Glomerular endothelial cell (primary cell): ENCODE measurements around the gene SH2D3C. TPM values are rescaled to one million over a fixed set of nuclear protein-coding genes. Genes with fewer than 3 reads are reported as not detected.

Source experiments
- DNase-seq: peaks from one replicate; pipeline ENCODE4 v3.0.0-alpha.2; 2011; ENCODE audit warnings: low read depth, low spot score; ENCODE audit errors: extremely low read depth
- total RNA-seq: library from RNA; depleted of rRNA; stranded (reverse); fragments of >200 nt; gene quantifications from 2 replicates; pipeline ENCODE4 v1.2.3, GENCODE V29; 2015

SH2D3C gene, protein sequence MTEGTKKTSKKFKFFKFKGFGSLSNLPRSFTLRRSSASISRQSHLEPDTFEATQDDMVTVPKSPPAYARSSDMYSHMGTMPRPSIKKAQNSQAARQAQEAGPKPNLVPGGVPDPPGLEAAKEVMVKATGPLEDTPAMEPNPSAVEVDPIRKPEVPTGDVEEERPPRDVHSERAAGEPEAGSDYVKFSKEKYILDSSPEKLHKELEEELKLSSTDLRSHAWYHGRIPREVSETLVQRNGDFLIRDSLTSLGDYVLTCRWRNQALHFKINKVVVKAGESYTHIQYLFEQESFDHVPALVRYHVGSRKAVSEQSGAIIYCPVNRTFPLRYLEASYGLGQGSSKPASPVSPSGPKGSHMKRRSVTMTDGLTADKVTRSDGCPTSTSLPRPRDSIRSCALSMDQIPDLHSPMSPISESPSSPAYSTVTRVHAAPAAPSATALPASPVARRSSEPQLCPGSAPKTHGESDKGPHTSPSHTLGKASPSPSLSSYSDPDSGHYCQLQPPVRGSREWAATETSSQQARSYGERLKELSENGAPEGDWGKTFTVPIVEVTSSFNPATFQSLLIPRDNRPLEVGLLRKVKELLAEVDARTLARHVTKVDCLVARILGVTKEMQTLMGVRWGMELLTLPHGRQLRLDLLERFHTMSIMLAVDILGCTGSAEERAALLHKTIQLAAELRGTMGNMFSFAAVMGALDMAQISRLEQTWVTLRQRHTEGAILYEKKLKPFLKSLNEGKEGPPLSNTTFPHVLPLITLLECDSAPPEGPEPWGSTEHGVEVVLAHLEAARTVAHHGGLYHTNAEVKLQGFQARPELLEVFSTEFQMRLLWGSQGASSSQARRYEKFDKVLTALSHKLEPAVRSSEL
- 94.0 and 160 TPM in 2 replicates for total RNA-seq

DNA sequence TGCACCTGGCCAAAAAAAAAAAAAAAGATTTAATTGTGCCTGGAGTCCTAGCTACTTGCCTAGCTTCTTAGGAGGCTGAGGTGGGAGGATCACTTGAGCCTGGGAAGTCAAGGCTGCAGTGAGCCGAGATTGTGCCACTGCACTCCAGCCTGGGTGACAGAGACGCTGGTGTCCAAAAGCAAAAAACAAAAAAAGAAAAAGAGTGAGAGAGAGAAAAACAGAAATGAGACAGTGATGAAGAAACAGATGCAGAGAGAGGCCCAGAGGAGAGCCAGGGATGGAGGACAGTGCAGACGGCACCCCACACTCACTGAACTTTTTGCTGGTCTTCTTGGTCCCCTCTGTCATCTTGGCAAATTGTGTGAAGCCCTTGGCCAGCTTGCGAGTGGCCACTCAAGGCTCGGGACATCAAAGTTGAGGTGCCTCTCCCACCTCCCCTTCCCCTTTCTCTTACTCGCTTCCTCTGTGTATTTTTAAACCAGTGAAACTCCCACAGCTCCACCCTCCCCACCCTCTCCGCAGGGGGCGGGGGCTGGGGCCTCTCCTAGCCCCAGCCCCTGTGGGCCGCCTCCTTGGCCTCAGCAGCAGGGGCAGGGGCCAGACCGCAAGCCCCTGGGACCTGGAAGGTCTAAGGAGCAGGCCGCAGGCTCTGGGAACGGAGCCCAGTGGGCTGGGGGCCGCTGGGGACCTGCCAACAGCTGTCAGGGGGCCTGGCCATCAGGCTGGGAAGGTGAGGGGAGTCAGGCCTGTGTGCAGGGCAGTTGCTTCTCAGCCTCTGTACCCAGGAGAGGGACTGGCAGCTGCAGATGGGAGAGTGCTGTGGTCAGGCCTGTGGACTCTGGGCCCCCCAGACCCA is at the start of gene SH2D3C:
Gene SH2D3C (minus strand): TSS at position 387 of the 856 bp plus-strand sequence. CDS start 39 bp downstream, at position 348.
- no peak for DNase-seq

DNA sequence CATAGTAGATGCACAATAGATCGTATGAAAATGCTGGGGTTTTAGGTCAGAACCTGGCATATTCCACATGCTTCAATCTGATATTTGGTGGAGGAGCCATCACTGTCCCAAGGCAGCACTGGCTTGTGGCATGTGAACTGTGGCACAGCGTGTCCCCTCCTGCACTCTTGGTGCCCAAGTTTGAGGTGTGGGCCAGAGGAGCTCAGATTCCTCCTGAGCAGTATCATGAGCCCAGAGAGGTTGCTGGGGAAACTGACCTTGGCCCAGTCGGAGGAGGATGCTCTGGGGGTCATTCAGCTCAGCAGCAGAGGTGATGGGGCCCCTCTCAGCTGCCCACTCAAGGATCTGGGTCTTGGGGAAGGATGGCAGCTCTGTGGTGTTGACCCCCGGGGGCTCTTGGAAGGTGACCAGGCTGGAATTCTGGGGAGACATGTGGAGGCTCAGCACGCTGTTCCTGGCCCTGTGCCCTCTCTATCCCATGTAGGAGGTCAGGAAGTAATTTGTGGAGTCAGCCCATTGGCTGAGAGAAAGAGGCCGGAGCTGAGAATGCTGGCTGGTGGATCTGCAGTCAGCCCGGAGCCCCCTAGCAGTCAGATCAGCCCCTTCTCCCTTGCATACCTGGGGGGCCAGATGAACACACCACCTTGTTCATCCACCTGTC is 47.9 kb upstream of the SH2D3C start:
- DNase-seq = no peak

DNA sequence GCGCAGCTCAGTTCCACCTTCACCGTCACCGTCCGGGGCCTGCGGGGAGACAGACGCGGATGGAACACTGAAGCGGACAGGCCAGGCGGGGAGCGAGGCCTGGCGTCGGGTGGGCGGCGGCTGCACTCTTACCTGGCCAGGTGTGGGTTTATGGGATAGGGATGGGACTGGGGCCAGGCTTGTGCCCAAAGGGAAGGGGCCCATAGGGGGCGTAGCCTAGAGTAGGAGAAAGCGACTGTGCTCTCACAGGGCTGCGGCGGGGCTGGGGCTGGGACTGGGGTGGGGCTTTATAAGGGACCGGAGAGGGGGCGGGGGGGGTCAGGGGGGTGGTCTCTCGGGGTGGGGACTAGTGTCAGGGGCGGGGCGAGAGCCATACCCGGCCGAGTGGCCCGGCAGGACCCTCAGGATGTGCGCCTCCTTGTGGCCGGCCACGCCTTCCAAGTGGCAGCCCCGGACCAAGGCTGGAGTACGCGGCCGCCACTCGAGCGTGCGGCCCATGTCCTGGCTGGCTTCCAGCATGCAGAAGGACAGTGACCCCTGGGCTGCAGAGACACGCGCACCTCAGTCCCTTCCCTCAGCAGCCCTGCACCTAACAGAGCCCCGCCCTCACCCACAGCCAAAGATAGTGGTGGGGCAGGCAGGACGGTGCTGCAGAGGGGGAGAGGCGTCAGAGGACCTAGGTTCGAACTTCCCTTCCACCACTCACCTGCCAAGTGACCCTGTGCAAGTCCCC is 47.0 kb upstream of the SH2D3C start:
- no peak for DNase-seq

DNA sequence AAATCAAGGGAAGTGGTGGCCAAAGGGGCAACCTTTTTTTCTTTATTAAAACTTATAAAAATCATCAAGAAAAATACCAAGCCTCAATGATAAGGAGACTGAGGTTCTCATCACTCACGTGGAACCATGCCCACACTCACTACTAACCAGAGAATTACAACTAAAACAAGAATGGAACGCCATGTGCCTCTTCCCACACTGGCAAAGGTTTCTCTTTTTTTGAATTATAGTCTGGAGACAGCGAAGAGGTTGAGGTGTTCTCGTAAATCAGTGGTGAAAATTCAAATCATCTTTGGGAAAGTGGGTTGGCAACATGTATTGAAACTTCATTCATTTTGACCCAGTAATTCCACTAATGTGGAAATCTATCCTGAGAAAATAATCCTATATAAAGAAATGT is 43.6 kb upstream of the SH2D3C start:
- no peak for DNase-seq

DNA sequence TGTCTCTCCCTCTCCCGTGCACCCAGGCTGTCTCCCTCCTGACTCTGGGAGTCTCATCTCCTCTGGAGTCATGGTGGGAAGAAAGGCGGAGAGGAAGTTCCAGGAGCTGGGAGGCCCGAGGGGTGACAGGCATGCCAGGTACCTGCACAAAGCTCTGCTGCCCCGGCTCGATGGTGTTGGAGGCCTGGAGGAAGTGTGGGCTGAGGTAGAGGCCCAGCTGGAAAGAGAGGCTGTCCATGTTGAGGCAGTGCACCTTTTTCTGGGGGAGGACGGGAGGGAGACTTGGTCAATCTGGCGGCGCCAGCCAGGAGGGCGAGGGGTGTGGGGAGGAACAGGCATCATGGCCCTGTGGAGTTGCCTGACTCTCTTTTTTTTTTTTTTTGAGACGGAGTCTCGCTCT is 40.1 kb upstream of the SH2D3C start:
- DNase-seq = no peak

DNA sequence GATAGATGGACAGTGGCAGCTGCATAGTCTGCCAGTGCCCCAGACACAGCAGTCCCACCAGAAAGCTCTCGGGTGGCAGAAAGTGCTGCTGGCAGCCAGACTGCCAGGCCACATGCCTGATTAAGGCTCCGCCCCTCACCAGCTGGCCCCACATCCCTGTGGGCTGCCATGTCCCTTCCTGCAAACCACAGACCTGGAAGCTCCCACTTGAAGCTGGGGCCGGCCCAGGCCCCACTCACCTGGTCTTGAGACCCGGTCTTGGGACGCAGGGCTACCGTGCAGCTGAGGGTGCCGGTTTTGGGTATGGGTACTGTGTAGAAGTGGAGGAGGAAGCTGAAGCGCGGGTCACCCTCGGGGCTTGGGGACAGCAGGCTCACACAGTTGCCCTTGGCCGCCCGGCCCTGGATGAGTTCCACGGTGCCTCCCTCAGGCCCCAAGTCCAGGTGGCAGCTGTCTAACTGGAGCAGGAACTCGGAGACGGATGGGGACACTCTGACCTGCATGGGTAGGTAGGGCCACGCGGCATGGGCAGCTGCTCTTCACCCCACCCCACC is 39.5 kb upstream of the SH2D3C start:
- no peak for DNase-seq

DNA sequence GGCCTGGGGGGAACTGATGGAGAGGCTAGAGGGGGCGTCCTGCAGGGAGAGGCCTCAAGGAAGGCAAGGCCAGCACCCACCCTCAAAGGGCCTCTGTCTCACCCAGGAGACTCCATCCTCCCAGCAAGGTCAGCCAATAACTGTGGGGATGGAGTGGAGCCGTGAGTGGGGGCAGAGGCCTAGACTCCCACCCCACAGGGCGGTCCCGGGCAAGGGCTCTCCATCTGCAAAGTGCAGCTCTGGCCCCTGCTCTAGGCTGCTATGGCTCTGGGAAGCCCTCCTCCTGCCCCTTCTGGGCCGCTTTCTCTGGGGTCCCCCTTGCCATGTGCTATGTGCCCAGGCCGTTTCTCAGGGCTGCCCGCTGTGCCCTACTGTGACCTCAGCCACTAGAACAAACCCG is 38.3 kb upstream of the SH2D3C start:
- no peak for DNase-seq

DNA sequence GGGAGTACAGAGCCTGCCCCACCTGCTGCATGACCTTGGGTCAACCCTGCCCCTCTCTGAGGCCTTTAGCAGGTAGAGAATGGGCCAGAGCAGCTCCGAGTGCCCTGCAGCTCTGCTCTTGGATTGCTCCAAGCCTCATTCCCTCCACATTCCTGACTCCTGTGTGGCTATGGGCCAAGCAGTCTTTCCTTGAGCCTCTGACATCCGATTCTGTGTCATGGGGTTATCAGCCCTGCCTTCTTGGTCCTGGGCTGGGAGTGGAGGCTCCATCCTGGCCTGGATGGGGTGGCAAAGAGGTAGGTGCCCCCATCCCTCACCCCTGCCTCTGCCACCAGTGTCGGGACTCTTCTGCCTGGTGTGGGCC is 37.9 kb upstream of the SH2D3C start:
- no peak for DNase-seq

DNA sequence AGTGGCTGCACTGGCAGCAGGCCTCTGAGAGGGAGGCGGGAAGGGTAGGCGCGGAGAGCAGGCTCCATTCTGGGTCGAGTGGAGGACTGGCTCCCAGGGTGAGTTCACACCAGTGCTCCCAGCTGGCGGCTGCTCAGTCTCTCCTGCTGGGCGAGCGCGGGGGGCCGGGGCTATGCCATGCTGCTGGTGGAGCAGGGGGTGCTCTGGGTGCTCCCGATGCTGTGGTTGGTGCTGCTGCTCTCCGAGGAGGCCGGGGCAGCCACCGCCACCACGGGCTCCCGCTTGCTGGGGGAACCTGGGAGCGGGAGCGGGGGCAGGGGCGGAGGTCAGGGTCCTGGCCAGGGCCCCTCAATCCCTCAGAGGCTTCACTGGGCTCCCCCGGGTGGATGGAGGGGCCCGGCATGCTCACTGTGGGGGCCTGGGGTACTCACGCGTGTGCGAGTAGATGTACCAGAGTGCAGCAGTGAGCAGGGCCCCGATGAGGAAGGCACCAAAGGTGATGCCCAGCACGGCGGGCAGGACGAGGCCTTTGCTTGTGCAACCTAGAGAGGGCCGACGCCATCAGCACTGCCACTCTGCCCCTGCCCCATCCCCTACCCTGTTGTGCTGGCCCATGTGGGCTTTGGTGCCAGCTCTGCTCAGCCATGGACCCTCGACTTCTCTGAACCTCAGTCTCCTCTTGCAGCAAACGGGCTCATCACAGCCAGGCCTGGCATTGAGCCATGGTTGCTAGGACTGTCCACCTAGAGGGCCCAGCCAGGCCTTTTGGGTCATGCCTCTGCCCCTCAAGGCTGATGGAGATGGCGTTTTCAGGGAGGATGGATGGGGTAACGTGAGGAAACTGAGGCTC is 37.3 kb upstream of the SH2D3C start:
- DNase-seq = no peak

DNA sequence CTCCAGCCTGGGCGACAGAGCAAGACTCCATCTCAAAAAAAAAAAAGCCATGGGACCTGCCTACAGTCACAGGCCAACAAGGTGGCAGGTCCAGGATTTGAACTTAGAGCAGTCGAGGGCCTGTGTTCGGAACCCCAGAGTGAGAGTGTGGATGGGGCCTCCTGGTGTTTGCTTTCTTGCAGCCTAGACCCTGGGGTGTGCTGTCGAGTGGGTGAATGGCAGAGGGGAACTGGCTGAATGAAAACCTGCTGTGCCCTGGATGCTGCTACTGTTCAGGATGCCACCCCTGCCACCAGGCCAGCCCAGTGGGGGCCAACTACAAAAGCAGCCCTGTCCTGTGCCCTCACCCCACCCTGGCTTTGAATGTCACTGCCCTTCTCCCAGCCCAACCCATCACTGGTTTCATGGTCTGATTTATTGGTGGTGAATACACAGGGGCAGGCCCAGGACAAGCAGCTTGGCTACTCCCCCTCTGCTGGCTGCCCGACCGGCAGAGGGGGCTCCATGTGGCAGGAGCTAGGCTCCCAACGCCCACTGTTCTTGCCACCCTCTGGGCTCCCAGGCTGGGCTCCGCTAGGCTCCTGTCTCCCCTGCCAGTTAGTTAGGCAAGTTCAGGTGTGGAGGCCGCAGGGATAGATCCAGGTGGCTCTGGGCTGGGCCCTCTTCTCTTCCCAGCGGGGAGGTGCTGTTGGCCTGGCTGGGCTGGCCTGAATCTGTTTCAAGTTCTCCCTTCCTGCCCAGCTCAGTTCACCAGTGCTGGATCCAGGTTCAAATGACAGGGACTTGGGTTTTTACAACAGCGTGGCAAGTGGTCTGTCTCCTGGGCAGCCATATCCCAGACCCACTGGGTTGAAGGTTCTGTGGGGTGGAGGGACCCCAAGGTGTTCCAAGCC is 36.4 kb upstream of the SH2D3C start:
- no peak for DNase-seq

DNA sequence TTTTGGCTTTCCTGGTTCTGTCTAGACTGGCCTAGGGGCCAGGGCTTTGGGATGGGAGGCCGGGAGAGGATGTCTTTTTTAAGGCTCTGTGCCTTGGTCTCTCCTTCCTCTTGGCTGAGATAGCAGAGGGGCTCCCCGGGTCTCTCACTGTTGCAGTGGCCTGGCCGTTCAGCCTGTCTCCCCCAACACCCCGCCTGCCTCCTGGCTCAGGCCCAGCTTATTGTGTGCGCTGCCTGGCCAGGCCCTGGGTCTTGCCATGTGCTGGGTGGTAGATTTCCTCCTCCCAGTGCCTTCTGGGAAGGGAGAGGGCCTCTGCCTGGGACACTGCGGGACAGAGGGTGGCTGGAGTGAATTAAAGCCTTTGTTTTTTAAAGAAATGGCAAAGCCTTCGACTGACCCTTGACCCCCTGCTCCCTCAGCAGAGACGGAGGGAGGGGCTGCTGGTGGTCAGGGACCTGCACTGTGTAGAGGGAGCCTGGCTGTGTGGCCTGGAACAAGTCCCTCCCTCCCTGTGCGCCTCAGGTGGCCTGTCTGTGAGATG is 35.3 kb upstream of the SH2D3C start:
- no peak for DNase-seq

DNA sequence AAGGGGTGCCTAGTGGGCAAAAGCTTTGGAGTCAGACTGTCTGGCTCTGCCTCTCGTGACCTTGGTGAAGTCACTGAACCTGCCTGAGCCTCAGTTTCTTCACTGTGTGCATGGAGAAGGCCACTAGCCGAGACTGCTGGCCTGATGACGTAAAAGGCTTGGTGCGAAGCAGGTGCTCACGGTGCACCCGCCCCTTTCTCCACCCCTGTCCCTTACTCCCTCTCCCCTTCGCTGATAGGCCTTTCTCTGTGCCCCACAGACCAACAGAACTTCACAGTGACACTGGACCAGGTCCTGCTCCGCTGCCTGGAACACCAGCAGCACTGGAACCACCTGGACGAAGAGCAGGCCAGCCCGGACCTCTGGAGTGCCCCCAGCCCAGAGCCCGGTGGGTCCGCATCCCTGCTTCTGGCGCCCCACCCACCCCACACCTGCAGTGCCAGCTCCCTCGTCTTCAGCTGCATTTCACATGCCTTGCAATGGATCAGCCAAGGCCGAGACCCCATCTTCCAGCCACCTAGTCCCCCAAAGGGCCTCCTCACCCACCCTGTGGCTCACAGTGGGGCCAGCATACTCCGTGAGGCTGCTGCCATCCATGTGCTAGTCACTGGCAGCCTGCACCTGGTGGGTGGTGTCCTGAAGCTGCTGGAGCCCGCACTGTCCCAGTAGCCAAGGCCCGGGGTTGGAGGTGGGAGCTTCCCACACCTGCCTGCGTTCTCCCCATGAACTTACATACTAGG is 34.6 kb upstream of the SH2D3C start:
- no peak for DNase-seq

DNA sequence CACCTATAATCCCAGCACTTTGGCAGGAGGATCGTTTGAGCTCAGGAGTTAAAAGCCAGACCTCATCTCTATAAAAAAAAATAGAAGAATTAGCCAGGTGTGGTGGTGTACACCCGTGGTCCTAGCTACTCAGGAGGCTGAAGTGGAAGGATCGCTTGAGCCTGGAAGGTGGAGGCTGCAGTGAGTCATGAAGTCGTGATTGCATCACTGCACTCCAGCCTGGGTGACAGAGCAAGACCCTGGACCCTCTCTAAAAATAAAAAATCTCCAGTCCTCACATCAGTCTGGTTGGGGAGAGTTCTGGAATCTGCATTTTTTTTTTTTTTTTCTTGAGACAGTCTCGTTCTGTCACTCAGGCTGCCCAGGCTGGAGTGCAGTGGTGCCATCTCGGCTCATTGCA is 33.5 kb upstream of the SH2D3C start:
- no peak for DNase-seq

DNA sequence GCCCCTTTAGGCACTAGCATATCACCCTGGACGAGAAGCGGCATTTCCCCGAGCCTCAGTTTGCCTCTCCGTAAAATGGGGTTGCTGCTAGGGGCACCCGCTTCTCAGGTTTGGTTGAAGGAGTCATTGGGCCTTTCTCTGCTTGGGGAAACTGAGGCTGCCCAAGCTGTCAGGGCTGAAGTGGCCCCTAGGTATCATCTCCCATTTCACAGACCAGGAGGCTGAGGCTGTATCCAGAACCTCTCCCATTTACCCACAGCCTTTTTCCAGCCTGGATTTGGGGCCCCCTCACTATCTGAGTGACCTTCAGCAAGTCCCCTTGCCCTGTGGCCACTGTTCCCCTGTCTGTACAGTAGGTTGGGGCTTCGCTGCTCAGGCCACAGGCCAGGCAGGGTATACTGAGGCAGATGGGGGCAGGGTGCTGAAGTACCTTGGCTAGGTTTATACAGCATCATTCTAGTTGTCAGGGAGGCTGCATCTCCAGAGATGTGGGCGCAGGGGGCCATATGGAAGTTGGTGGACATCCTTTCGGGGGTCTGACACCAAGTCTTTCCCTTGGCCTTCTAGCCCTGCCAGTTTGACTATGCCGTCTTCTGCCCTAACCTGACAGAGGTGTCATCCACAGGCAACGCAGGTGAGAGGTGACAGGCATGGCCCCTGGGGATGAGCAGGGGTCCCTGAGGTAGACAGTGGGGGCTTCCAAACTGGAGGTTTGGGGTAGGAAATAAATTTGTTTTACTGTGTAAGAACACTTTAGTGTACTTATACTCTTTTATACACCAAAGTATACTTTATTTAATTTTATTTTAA is 32.1 kb upstream of the SH2D3C start:
- no peak for DNase-seq

DNA sequence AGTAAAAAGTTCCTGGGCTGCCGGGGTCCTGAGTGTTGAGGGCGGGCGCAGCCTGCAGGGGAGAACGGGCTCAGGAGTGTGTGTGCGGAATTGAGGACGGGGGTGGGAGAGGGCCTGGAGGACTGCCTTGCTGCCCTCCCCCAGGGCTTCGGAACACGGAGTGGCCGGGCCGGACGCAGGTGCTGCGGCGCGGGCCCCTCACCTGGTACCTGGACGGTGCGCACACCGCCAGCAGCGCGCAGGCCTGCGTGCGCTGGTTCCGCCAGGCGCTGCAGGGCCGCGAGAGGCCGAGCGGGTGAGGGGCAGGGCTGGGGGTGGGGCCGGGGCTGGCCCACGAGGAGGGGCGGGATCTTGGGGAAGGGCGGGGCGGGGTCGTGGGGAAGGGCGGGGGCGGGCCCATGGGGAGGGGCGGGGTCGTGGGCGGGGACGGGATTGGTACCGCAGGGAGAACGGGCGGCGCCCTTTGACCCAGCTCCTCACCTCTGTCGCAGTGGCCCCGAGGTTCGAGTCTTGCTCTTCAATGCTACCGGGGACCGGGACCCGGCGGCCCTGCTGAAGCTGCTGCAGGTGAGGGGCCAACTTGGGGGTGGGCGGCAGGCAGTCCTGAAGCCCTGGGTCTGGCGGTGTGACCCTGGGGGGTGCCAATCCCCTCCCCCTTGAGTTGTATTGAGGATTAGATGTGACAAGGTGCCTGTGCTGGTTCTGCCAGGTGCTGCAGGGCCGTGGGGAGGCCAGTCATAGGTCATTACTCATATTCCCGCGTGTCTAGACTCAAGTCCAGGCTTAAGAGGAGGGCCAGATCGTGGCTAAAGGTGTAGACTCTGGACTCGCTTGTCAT is 31.3 kb upstream of the SH2D3C start:
- DNase-seq = no peak
